Body of pancreas (tissue), 4 donors: Measurements from ENCODE around the gene POLL.

Source experiments
- POLR2A ChIP-seq, 3 donors: fragments of 450-650 bp; IDR thresholded peaks; one replicate each; pipeline ENCODE4 v1.6.1; 2016; ENCODE audit warnings: antibody characterized with exemption in 3 of 3, mild to moderate bottlenecking in 2 of 3
- TF ChIP-seq, protein P1 (sequence below), 7 experiments: fragments of 450-650 bp in 4 of 7; fragments of 200-600 bp in 3 of 7; sonication (generic) in 3 of 7; IDR thresholded peaks; one replicate each; pipeline ENCODE4 v1.5.1; 2016 to 2019; ENCODE audit warnings: antibody characterized with exemption in 7 of 7

DNA sequence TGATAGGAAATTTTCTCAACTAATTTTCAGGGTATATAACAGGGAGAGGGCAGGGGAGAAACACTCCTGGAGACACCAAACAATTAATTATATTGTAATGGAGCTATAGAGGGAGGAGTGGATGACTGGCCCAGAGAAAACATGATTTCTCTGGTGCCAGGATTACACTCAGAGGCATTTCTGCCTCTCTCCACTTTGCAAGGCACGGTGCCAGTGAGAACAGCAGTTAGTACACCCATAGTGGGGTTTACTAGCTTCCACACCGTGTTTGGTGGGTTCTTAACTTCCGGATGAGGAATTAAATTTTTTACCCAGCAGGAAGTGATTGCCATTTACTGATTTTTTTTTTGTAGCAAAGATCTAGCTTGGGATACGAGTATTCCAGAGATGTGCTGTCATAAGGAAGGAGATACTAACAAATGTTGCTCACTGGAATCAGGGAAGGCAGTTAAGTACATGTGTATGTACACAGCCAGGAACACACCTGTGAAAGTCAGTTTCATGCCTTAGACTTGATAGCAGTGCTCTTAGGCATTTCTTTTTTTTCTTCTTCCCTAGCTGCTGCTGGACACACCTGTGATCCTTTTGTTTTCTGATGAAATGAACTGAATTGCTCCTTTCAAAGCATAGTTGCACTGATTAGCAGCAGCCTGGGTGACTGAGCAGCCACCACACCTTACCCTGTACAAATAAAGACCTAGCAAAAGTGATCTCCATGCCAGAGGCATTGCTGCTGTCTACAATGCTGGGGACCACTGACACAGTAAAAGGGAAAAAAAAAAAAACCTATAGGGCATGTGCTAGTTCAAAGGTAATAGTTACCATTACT is 58.1 kb downstream of the POLL start:
- TF ChIP-seq, protein P1, sequence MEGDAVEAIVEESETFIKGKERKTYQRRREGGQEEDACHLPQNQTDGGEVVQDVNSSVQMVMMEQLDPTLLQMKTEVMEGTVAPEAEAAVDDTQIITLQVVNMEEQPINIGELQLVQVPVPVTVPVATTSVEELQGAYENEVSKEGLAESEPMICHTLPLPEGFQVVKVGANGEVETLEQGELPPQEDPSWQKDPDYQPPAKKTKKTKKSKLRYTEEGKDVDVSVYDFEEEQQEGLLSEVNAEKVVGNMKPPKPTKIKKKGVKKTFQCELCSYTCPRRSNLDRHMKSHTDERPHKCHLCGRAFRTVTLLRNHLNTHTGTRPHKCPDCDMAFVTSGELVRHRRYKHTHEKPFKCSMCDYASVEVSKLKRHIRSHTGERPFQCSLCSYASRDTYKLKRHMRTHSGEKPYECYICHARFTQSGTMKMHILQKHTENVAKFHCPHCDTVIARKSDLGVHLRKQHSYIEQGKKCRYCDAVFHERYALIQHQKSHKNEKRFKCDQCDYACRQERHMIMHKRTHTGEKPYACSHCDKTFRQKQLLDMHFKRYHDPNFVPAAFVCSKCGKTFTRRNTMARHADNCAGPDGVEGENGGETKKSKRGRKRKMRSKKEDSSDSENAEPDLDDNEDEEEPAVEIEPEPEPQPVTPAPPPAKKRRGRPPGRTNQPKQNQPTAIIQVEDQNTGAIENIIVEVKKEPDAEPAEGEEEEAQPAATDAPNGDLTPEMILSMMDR (IDR thresholded peaks at IDR 0.05): no peak
- no peak for TF ChIP-seq POLR2A (IDR thresholded peaks at IDR 0.05)
